Tibial artery (tissue), 4 donors: ENCODE measurements around the gene COL4A4.

ENCODE experiments used
- DNase-seq, 2 donors: peaks; one replicate each; pipeline ENCODE4 v3.0.0-alpha.2; 2019
- H3K27ac ChIP-seq, 2 donors: fragments of 200-600 bp; sonication (generic) in 1 of 2; 1 replicate in 1 of 2; 2 replicates in 1 of 2; pipeline ENCODE4 v1.5.1; 2018 to 2019; ENCODE audit warnings: mild to moderate bottlenecking in 1 of 2
- H3K27me3 ChIP-seq, 2 donors: fragments of 200-600 bp; sonication (generic) in 1 of 2; one replicate each; pipeline versions ENCODE4 v1.5.1 to v1.6.0; 2016 to 2019
- H3K36me3 ChIP-seq, 3 donors: fragments of 200-600 bp; sonication (generic) in 2 of 3; one replicate each; pipeline ENCODE4 v1.5.1; 2016 to 2019; ENCODE audit warnings: mild to moderate bottlenecking in 2 of 3
- H3K4me1 ChIP-seq, 4 donors: fragments of 200-600 bp; sonication (generic) in 2 of 4; 1 replicate in 3 of 4; 2 replicates in 1 of 4; pipeline ENCODE4 v1.5.1; 2016 to 2019
- H3K4me3 ChIP-seq, 2 donors: fragments of 200-600 bp; sonication (generic) in 1 of 2; 1 replicate in 1 of 2; 2 replicates in 1 of 2; pipeline ENCODE4 v1.5.1; 2018 to 2019; ENCODE audit warnings: mild to moderate bottlenecking in 2 of 2
- H3K9me3 ChIP-seq, 3 donors: fragments of 200-600 bp; sonication (generic) in 1 of 3; one replicate each; pipeline ENCODE4 v1.5.1; 2016 to 2019
- CTCF ChIP-seq, 2 experiments: fragments of 200-600 bp in 1 of 2; fragments of 450-650 bp in 1 of 2; IDR thresholded peaks; one replicate each; pipeline ENCODE4 v1.5.1; 2017 to 2019; ENCODE audit warnings: antibody characterized with exemption in 2 of 2, mild to moderate bottlenecking in 1 of 2, moderate library complexity in 1 of 2
- intact Hi-C: fragments of 100-400 bp; cut with DNase I; formaldehyde crosslinking; loops from one replicate; pipeline ENCODE4 v1.15.0; 2023; ENCODE audit warnings: low total_unique reads

COL4A4 gene

DNA sequence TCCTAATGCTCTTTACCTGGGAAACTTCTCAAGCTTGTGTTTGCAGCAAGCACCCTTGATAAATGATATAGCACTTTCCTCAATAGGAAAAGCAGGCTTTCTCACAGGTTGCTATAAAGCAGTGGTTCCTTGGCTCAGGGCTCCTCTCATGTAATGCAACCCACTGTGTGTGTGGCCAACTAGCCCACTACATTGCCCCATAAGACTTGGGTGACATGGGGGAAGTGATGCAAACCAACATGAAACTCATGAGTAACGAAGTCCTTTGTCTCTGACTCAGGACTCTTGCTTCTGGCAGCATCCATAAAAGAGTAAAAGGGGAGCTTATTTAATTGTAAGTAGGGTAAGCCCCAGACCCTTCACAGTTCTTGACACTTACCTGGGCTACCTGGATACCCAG lies 106.9 kb downstream of the COL4A4 start:
- no peak for DNase-seq
- intact Hi-C loops, result no loop called here
- Histone ChIP-seq H3K27ac (no peak overlapping the region), H3K27me3 (no peaks in the 10 kb centered on the region), H3K4me1 (no peaks in the 10 kb centered on the region), H3K9me3 (peaks cover 0 to 6% (median 0%) of the 10 kb centered on the region in 3 donors), H3K4me3 (no peak overlapping the region), H3K36me3 (no peaks in the 10 kb centered on the region)
- TF ChIP-seq CTCF (IDR thresholded peaks at IDR 0.05), result no peak

DNA sequence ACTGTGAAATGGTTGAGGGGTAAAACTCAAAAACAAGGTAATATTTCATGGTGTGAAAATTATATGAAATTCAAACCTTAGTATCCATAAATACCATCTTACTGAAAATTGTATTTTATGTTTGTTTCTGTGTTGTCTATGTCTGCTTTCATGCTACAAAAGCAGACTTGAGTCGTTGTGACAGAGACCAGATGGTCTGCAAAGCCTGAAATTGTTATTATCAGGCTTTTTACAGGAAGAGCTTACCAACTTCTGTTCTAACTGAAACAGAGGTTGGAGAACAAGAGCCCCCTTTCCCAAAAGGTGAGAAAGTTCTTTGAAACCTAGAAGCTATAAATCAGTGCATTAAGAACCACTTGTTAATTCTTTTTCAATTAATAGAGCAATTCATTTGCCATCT lies 110.0 kb downstream of the COL4A4 start:
- DNase-seq, result no peak

GRCh38 chr2:227052879-227053278 lies 111.1 kb downstream of the COL4A4 start:
- DNase-seq, result no peak
- H3K9me3 ChIP-seq, result peaks cover 0 to 6% (median 0%) of the 10 kb centered on the region in 3 donors
- no peak for TF ChIP-seq CTCF (IDR thresholded peaks at IDR 0.05)
- intact Hi-C loops, result no loop called here
- H3K36me3 ChIP-seq, result no peaks in the 10 kb centered on the region
- no peak overlapping the region for H3K4me3 ChIP-seq
- no peaks in the 10 kb centered on the region for H3K4me1 ChIP-seq
- H3K27ac ChIP-seq, result no peak overlapping the region
- no peaks in the 10 kb centered on the region for H3K27me3 ChIP-seq

More for the DNA sequence above, 110.0 kb downstream of the COL4A4 start:
- Histone ChIP-seq H3K27ac (no peak overlapping the region), H3K36me3 (no peaks in the 10 kb centered on the region), H3K4me3 (no peak overlapping the region), H3K27me3 (no peaks in the 10 kb centered on the region), H3K4me1 (no peaks in the 10 kb centered on the region), H3K9me3 (peaks cover 0 to 6% (median 0%) of the 10 kb centered on the region in 3 donors)
- intact Hi-C loops, result no loop called here
- no peak for TF ChIP-seq CTCF (IDR thresholded peaks at IDR 0.05)

DNA sequence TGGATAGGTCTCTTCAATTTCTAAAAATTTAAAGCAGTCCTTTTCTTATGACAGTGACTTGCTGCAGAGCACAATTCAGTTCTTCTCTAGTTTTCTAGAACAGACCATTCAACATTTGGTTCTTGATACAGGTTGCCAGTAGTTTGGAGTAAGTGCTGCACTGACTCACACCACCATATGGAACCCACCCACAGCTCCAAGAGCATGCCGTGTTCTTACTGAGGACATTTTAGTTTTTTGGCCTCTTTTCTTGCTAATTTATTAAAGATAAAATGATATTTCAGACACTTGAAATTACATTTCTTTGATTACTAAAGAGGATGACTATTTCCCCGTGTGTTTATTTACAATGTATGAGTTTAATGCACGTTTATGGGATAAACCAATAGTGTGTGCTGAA lies 120.0 kb downstream of the COL4A4 start:
- no peak for TF ChIP-seq CTCF (IDR thresholded peaks at IDR 0.05)
- Histone ChIP-seq H3K36me3 (no peaks in the 10 kb centered on the region), H3K9me3 (no peaks in the 10 kb centered on the region), H3K27ac (no peak overlapping the region), H3K4me3 (no peak overlapping the region), H3K4me1 (no peaks in the 10 kb centered on the region), H3K27me3 (no peaks in the 10 kb centered on the region)
- no peak for DNase-seq
- intact Hi-C loops, result no loop called here

- H3K9me3 ChIP-seq, result no peaks in the 10 kb centered on the region
- no peaks in the 10 kb centered on the region for H3K4me1 ChIP-seq
- no peak for TF ChIP-seq CTCF (IDR thresholded peaks at IDR 0.05)
- H3K27me3 ChIP-seq, result no peaks in the 10 kb centered on the region
- intact Hi-C loops, result loop anchor here (5.0 kb wide), 1 partner anchor 674 kb away; no protein-coding TSS in a partner anchor
- DNase-seq, result no peak
- no peaks in the 10 kb centered on the region for H3K36me3 ChIP-seq
- no peak overlapping the region for H3K4me3 ChIP-seq
- H3K27ac ChIP-seq, result no peak overlapping the region
Measured at GRCh38 chr2:227038550-227039189, 125.3 kb downstream of the COL4A4 start.
